WTC11 (cell line): Measurements from ENCODE around the gene C10orf90. TPM values are rescaled to one million over a fixed set of nuclear protein-coding genes. Genes with fewer than 3 reads are reported as not detected.

Experiments used
- ATAC-seq: fragments of 200-7000 bp; cut with Tn5 transposase; 2 replicates; pipeline ENCODE4 v1.10.0; 2021; ENCODE audit warnings: mild to moderate bottlenecking, moderate library complexity
- CTCF ChIA-PET: fragments of 300-600 bp; sonication (Branson Sonifier 250); formaldehyde crosslinking; loops from one replicate; lab custom pipeline; 2021; ENCODE audit warnings: antibody characterized with exemption; lab: Charles Lee
- POLR2A ChIA-PET: fragments of 350-600 bp; sonication (Branson Sonifier 250); formaldehyde crosslinking; loops from one replicate; lab custom pipeline; 2021; ENCODE audit warnings: antibody characterized with exemption; lab: Charles Lee
- DNase-seq: peaks from one replicate; pipeline ENCODE4 v3.0.0; 2021; ENCODE audit warnings: low spot score
- H3K27ac Mint-ChIP-seq: 2 replicates; pipeline ENCODE4 v1.8.0; 2021; ENCODE audit warnings: mixed read lengths
- H3K27me3 Mint-ChIP-seq: 2 replicates; pipeline ENCODE4 v1.8.0; 2021; ENCODE audit warnings: low read depth, mild to moderate bottlenecking, moderate library complexity, mixed read lengths
- H3K36me3 Mint-ChIP-seq: 2 replicates; pipeline ENCODE4 v1.8.0; 2021; ENCODE audit warnings: mixed read lengths
- H3K4me1 Mint-ChIP-seq: 2 replicates; pipeline ENCODE4 v1.8.0; 2022; ENCODE audit warnings: mixed read lengths
- H3K4me3 Mint-ChIP-seq: 2 replicates; pipeline ENCODE4 v1.8.0; 2021; ENCODE audit warnings: mild to moderate bottlenecking, moderate library complexity, mixed read lengths
- H3K9me3 Mint-ChIP-seq: 2 replicates; pipeline ENCODE4 v1.8.0; 2021; ENCODE audit warnings: mixed read lengths
- ARID4B ChIP-seq: sonication (generic); formaldehyde crosslinking; IDR thresholded peaks from 2 replicates; pipeline ENCODE4 v1.8.0; 2023; ENCODE audit warnings: missing genetic modification reagents, mild to moderate bottlenecking, borderline replicate concordance
- ATF6 ChIP-seq: sonication (generic); formaldehyde crosslinking; IDR thresholded peaks from 2 replicates; pipeline ENCODE4 v1.8.1; 2023; ENCODE audit warnings: mild to moderate bottlenecking, missing genetic modification reagents
- E2F1 ChIP-seq: sonication (generic); formaldehyde crosslinking; IDR thresholded peaks from 2 replicates; pipeline ENCODE4 v1.8.0; 2022; ENCODE audit warnings: mild to moderate bottlenecking, missing genetic modification reagents
- E2F5 ChIP-seq: sonication (generic); formaldehyde crosslinking; IDR thresholded peaks from 2 replicates; pipeline ENCODE4 v1.8.1; 2022; ENCODE audit warnings: mild to moderate bottlenecking, moderate library complexity, missing genetic modification reagents
- HMGA2 ChIP-seq: fragments of 250-450 bp; sonication (Bioruptor Pico); IDR thresholded peaks from 2 replicates; pipeline ENCODE4 v1.4.0; 2021; ENCODE audit warnings: mild to moderate bottlenecking, moderate library complexity
- IRF1 ChIP-seq: sonication (generic); formaldehyde crosslinking; IDR thresholded peaks from 2 replicates; pipeline ENCODE4 v1.8.0; 2023; ENCODE audit warnings: missing genetic modification reagents
- IRF2 ChIP-seq: sonication (generic); formaldehyde crosslinking; IDR thresholded peaks from 2 replicates; pipeline ENCODE4 v1.8.0; 2022; ENCODE audit warnings: low read depth, missing genetic modification reagents, borderline replicate concordance
- KAT7 ChIP-seq: sonication (generic); formaldehyde crosslinking; IDR thresholded peaks from 2 replicates; pipeline ENCODE4 v1.8.1; 2023; ENCODE audit warnings: missing genetic modification reagents, mild to moderate bottlenecking, borderline replicate concordance
- MLX ChIP-seq: sonication (generic); formaldehyde crosslinking; IDR thresholded peaks from 2 replicates; pipeline ENCODE4 v1.8.1; 2023; ENCODE audit warnings: mild to moderate bottlenecking, missing genetic modification reagents, moderate library complexity
- NFE2L1 ChIP-seq: sonication (generic); formaldehyde crosslinking; IDR thresholded peaks from 2 replicates; pipeline ENCODE4 v1.8.1; 2023; ENCODE audit warnings: missing genetic modification reagents
- NFYB ChIP-seq: sonication (generic); formaldehyde crosslinking; conservative IDR thresholded peaks from 2 replicates; pipeline ENCODE4 v1.8.0; 2022; ENCODE audit warnings: low read depth, missing genetic modification reagents
- OVOL2 ChIP-seq: fragments of 250-450 bp; sonication (Bioruptor Pico); IDR thresholded peaks from 2 replicates; pipeline ENCODE4 v1.9.0; 2021; ENCODE audit warnings: mild to moderate bottlenecking, borderline replicate concordance
- PRRX2 ChIP-seq: fragments of 250-450 bp; sonication (Bioruptor Pico); IDR thresholded peaks from 2 replicates; pipeline ENCODE4 v1.8.0; 2021; ENCODE audit warnings: mild to moderate bottlenecking
- SMAD4 ChIP-seq: sonication (generic); formaldehyde crosslinking; IDR thresholded peaks from 2 replicates; pipeline ENCODE4 v1.8.0; 2022; ENCODE audit warnings: mild to moderate bottlenecking, missing genetic modification reagents
- TP53 ChIP-seq: sonication (generic); formaldehyde crosslinking; IDR thresholded peaks from 2 replicates; pipeline ENCODE4 v1.8.1; 2023; ENCODE audit warnings: mild to moderate bottlenecking, missing genetic modification reagents
- ZMAT4 ChIP-seq: fragments of 250-450 bp; sonication (Bioruptor Pico); IDR thresholded peaks from 2 replicates; pipeline ENCODE4 v1.9.0; 2021; ENCODE audit warnings: mild to moderate bottlenecking
- ZNF396 ChIP-seq: fragments of 250-450 bp; sonication (Bioruptor Pico); IDR thresholded peaks from 2 replicates; pipeline ENCODE4 v1.8.0; 2021; ENCODE audit warnings: mild to moderate bottlenecking, moderate library complexity, borderline replicate concordance
- ZNF671 ChIP-seq: fragments of 250-450 bp; sonication (Bioruptor Pico); IDR thresholded peaks from 2 replicates; pipeline ENCODE4 v1.8.0; 2021; ENCODE audit warnings: mild to moderate bottlenecking
- total RNA-seq: library from RNA; stranded (reverse); gene quantifications from 3 replicates; pipeline ENCODE4 v1.2.3, GENCODE V29; 2021

C10orf90 gene
- total RNA-seq, 1 experiment from 2014 or later, result 0.85 TPM

- TF ChIP-seq MLX, result no peak
- no peak for TF ChIP-seq HMGA2 (CRISPR knock-in tag)
- no peak for TF ChIP-seq TP53 (CRISPR knock-in tag)
- TF ChIP-seq E2F5 (CRISPR knock-in tag), result no peak
- no peak for TF ChIP-seq ZMAT4 (CRISPR knock-in tag)
Observed at GRCh38 chr10:126712681-126713080, 42.2 kb upstream of the C10orf90 start (continued).

- Mint-ChIP-seq H3K4me3 (no peak overlapping the region), H3K9me3 (peaks cover 17% of the 10 kb centered on the region), H3K27ac (no peak overlapping the region), H3K36me3 (peaks cover 7% of the 10 kb centered on the region; the same call in 1 of the 2 replicates), H3K27me3 (peaks cover 6% of the 10 kb centered on the region), H3K4me1 (peaks cover 26% of the 10 kb centered on the region)
- TF ChIP-seq TP53 (CRISPR knock-in tag), result no peak
- TF ChIP-seq IRF1 (CRISPR knock-in tag), result no peak
- TF ChIP-seq ZNF396 (CRISPR knock-in tag), result no peak
- no peak for TF ChIP-seq SMAD4 (CRISPR knock-in tag)
- no peak for TF ChIP-seq ZNF671 (CRISPR knock-in tag)
- no peak for TF ChIP-seq E2F5 (CRISPR knock-in tag)
- TF ChIP-seq OVOL2 (CRISPR knock-in tag), result no peak
- no peak for DNase-seq
- POLR2A ChIA-PET, result no interaction called here
- ATAC-seq, result no peak
- CTCF ChIA-PET, result no interaction called here
Observed at GRCh38 chr10:126705951-126706565, 35.6 kb upstream of the C10orf90 start.

- peaks cover 6% of the 10 kb centered on the region; the same call in 1 of the 2 replicates for H3K27me3 Mint-ChIP-seq
- TF ChIP-seq ZNF671 (CRISPR knock-in tag) (no peak), NFYB (CRISPR knock-in tag) (no peak), KAT7 (CRISPR knock-in tag) (no peak), PRRX2 (CRISPR knock-in tag) (no peak), IRF2 (CRISPR knock-in tag) (no peak), ZMAT4 (CRISPR knock-in tag) (no peak), E2F1 (CRISPR knock-in tag) (no peak), NFE2L1 (no peak), ARID4B (no peak), ATF6 (CRISPR knock-in tag) (no peak)
Observed at GRCh38 chr10:126705131-126705530, 34.6 kb upstream of the C10orf90 start.

More at GRCh38 chr10:126705131-126705530, 34.6 kb upstream of the C10orf90 start:
- H3K36me3 Mint-ChIP-seq, result peaks cover 2% of the 10 kb centered on the region; the same call in 1 of the 2 replicates
- peaks cover 26% of the 10 kb centered on the region for H3K4me1 Mint-ChIP-seq
- peaks cover 9% of the 10 kb centered on the region for H3K9me3 Mint-ChIP-seq
- no peak overlapping the region for H3K27ac Mint-ChIP-seq
- no peak for ATAC-seq
- no peak overlapping the region for H3K4me3 Mint-ChIP-seq
- DNase-seq, result no peak
- ChIA-PET POLR2A (no interaction called here), CTCF (no interaction called here)
